Heart right ventricle (tissue), 16 donors: ENCODE results near the gene WASF2. TPM values are rescaled to one million over a fixed set of nuclear protein-coding genes. Genes with fewer than 3 reads are reported as not detected.

ENCODE experiments used
- ATAC-seq, 8 donors: fragments of 200-7000 bp; cut with Tn5 transposase; one replicate each; pipeline ENCODE4 v1.9.1; 2020; ENCODE audit warnings: mild to moderate bottlenecking in 8 of 8, moderate library complexity in 8 of 8, moderate number of reproducible peaks in 1 of 8
- DNase-seq, 2 donors: peaks; one replicate each; pipeline ENCODE4 v3.0.0-alpha.2; 2020
- H3K27ac ChIP-seq, 10 donors: fragments of 200-600 bp; sonication (generic) in 2 of 10; one replicate each; pipeline versions ENCODE4 v1.5.0 to v1.8.0; 2020 to 2022; ENCODE audit warnings: mild to moderate bottlenecking in 3 of 10
- H3K27me3 ChIP-seq, 7 donors: fragments of 200-600 bp; one replicate each; pipeline ENCODE4 v1.8.0; 2021 to 2022; ENCODE audit warnings: mild to moderate bottlenecking in 2 of 7
- H3K36me3 ChIP-seq, 9 donors: fragments of 200-600 bp; sonication (generic) in 1 of 9; one replicate each; pipeline versions ENCODE4 v1.5.0 to v1.8.0; 2020 to 2022; ENCODE audit warnings: mild to moderate bottlenecking in 2 of 9
- H3K4me1 ChIP-seq, 9 donors: fragments of 200-600 bp; sonication (generic) in 1 of 9; one replicate each; pipeline versions ENCODE4 v1.5.0 to v1.8.0; 2020 to 2022; ENCODE audit warnings: mild to moderate bottlenecking in 4 of 9
- H3K4me3 ChIP-seq, 10 donors: fragments of 200-600 bp; sonication (generic) in 2 of 10; one replicate each; pipeline versions ENCODE4 v1.5.0 to v1.8.0; 2020 to 2022; ENCODE audit warnings: mild to moderate bottlenecking in 7 of 10, moderate library complexity in 2 of 10
- H3K9me3 ChIP-seq, 11 donors: fragments of 200-600 bp in 10 of 11; sonication (generic) in 2 of 11; one replicate each; pipeline versions ENCODE4 v1.5.0 to v1.8.0; 2013 to 2022; ENCODE audit warnings: mild to moderate bottlenecking in 2 of 11, control low read depth in 1 of 11, moderate library complexity in 1 of 11
- CTCF ChIP-seq, 9 donors: fragments of 200-600 bp; sonication (generic) in 2 of 9; IDR thresholded peaks; one replicate each; pipeline versions ENCODE4 v1.5.0 to v1.8.0; 2021 to 2022; ENCODE audit warnings: antibody characterized with exemption in 9 of 9, mild to moderate bottlenecking in 5 of 9, moderate library complexity in 1 of 9
- WGBS, 2 donors: extraction: QIAGEN DNeasy Blood & Tissue Kit; methylation state at CpG; one replicate each; pipeline ENCODE4 v1.1.7; 2013; ENCODE audit warnings: inconsistent platforms in 1 of 2; 5-methylcytosine and 5-hydroxymethylcytosine counted together
- intact Hi-C, 10 donors: fragments of 100-400 bp; cut with DNase I; formaldehyde crosslinking; loops; one replicate each; pipeline versions ENCODE4 v1.11.1 to v1.14.2; 2022
- polyA plus RNA-seq, 2 donors: library from polyadenylated mRNA; stranded (reverse); fragments of 200-250 nt; gene quantifications; one replicate each; pipeline ENCODE4 v1.2.3, GENCODE V29; 2013
- total RNA-seq, 10 donors: library from RNA; stranded (reverse); fragmentation: NEBNext Ultra II Directional in 3 of 10; extraction: Animal tissue kit (Norgen Biotek cat#: 25700) in 3 of 10; gene quantifications; one replicate each; pipeline versions ENCODE4 v1.2.1 to v1.2.4, GENCODE V29; 2021 to 2023
- donor health status: Arrhythmogenic right ventricular cardiomyopathy.
- donor health status: ischemic (EF 13 %, LVEDD 7.1; RV severe dilation, severe dysfunction).
- donor health status: healthy with polysubstance abuse.
- donor health status: DM: no; HTN: yes; CAD: no.
- donor health status: DM: no; HTN: no; CAD: no.
- donor health status: ischemic (EF 25% LVEDD 6.9; RV normal size, moderate dysfunction).
- donor health status: ischemic (EF 25% LVEDD 5.7; RV mildly dilated, moderate dysfunction).
- donor health status: healthy.
- donor health status: DM: yes; HTN: yes; CAD: no.
- donor health status: Ischemic cardiomyopathy.
- donor health status: ischemic (EF 35%, LVEDD 5.7; RV mildly dilated, moderate dysfunction).
- donor health status: nonischemic (EF 11% LVEDD 7.7; RV severe dilation, severe dysfunction).
- donor health status: DM: yes; HTN: yes; CAD: no.
- donor health status: PGD.
- donor health status: ischemic (EF 29% LVEDD 5.4; RV normal size, mild dysfunction).
- donor health status: nonischemic (EF 23%, LVEDD 6.1; RV moderate dilation, normal function).

WASF2 gene
- total and polyA plus RNA-seq, 12 donors: 19.6 to 75.4 (median 50.5) TPM

- peak overlapping the region in 8 of 10 donors; percentile 18 to 50 (median 41) for H3K4me3 ChIP-seq
- H3K36me3 ChIP-seq: peaks cover 14 to 94% (median 69%) of the 10 kb centered on the region in 9 donors
- no peak for TF ChIP-seq CTCF (IDR thresholded peaks at IDR 0.05)
- intact Hi-C loops: loop anchor here in 1 of 10 donors (5.0 kb wide), 1 partner anchor 33 kb away; no protein-coding TSS in a partner anchor
- H3K9me3 ChIP-seq: no peaks in the 10 kb centered on the region
- DNase-seq (no peak), ATAC-seq (peak in 2 of 8 donors; percentile 6 to 10)
- WGBS, 2 donors: 41 to 49% methylated on average over 67 to 71 of the region's 71 CpGs
- peaks cover 12 to 41% (median 22%) of the 10 kb centered on the region in 9 donors for H3K4me1 ChIP-seq
- no peaks in the 10 kb centered on the region for H3K27me3 ChIP-seq
- H3K27ac ChIP-seq: no peak overlapping the region
These were observed 129.6 kb downstream of the WASF2 start for GRCh38 chr1:27360159-27361043.

GRCh38 chr1:27359822-27360158 is 130.2 kb downstream of the WASF2 start:
- ATAC-seq (no peak), DNase-seq (no peak)
- intact Hi-C loops: loop anchor here in 8 of 10 donors (5.0 to 10.0 kb wide), 3 partner anchors 32 to 55 kb away; partner anchors contain the start of gene GPR3 (in 8 of the 8)
- no peak overlapping the region for H3K27ac ChIP-seq
- peaks cover 14 to 100% (median 74%) of the 10 kb centered on the region in 9 donors for H3K36me3 ChIP-seq
- H3K9me3 ChIP-seq: no peaks in the 10 kb centered on the region
- 70 to 71% methylated on average over 9 of the region's 9 CpGs for WGBS, 2 donors
- H3K4me1 ChIP-seq: peaks cover 7 to 35% (median 19%) of the 10 kb centered on the region in 9 donors
- TF ChIP-seq CTCF (IDR thresholded peaks at IDR 0.05): no peak
- peak overlapping the region in 6 of 10 donors; percentile 21 to 50 (median 43) for H3K4me3 ChIP-seq
- H3K27me3 ChIP-seq: no peaks in the 10 kb centered on the region

GRCh38 chr1:27358928-27359313 is 131.0 kb downstream of the WASF2 start:
- peaks cover 0 to 29% (median 10%) of the 10 kb centered on the region in 9 donors for H3K4me1 ChIP-seq
- no peaks in the 10 kb centered on the region for H3K9me3 ChIP-seq
- TF ChIP-seq CTCF (IDR thresholded peaks at IDR 0.05): no peak
- intact Hi-C loops: loop anchor here in 8 of 10 donors (5.0 to 10.0 kb wide), 2 partner anchors 33 to 54 kb away; partner anchors contain the start of gene GPR3 (in 8 of the 8)
- no peak overlapping the region for H3K27ac ChIP-seq
- peaks cover 14 to 100% (median 71%) of the 10 kb centered on the region in 9 donors for H3K36me3 ChIP-seq
- WGBS, 2 donors: 98 to 99% methylated on average over 5 of the region's 5 CpGs
- ATAC-seq (no peak), DNase-seq (no peak)
- no peak overlapping the region for H3K4me3 ChIP-seq
- no peaks in the 10 kb centered on the region for H3K27me3 ChIP-seq

- DNase-seq (no peak), ATAC-seq (no peak)
- H3K27ac ChIP-seq: no peak overlapping the region
- H3K9me3 ChIP-seq: no peaks in the 10 kb centered on the region
- H3K36me3 ChIP-seq: peaks cover 12 to 100% (median 64%) of the 10 kb centered on the region in 9 donors
- intact Hi-C loops: loop anchor here in 8 of 10 donors (5.0 to 10.0 kb wide), 2 partner anchors 34 to 53 kb away; partner anchors contain the start of gene GPR3 (in 8 of the 8)
- H3K27me3 ChIP-seq: no peaks in the 10 kb centered on the region
- peaks cover 0 to 29% (median 10%) of the 10 kb centered on the region in 9 donors for H3K4me1 ChIP-seq
- 95% methylated on average over 21 of the region's 21 CpGs for WGBS, 2 donors
- no peak overlapping the region for H3K4me3 ChIP-seq
- TF ChIP-seq CTCF (IDR thresholded peaks at IDR 0.05): no peak
These were observed 131.7 kb downstream of the WASF2 start for GRCh38 chr1:27358038-27358927.
